Islet precursor cell (in vitro differentiated cells): ENCODE measurements around the gene CALM3.
"Not testable (repeated sequence)": the region's sequence is repeated elsewhere in the genome, so short reads cannot be mapped to it uniquely, and the experiment has no call there.

Experiments used
- DNase-seq: peaks from one replicate; pipeline ENCODE4 v3.0.0-alpha.2; 2018

Gene CALM3

GRCh38 chr19:46601318-46602224 is at the start of gene CALM3:
Gene CALM3, plus strand, starts transcription at chr19:46601330. Its CDS starts 105 bp downstream, at chr19:46601435.
- DNase-seq: peak; percentile 60

DNA sequence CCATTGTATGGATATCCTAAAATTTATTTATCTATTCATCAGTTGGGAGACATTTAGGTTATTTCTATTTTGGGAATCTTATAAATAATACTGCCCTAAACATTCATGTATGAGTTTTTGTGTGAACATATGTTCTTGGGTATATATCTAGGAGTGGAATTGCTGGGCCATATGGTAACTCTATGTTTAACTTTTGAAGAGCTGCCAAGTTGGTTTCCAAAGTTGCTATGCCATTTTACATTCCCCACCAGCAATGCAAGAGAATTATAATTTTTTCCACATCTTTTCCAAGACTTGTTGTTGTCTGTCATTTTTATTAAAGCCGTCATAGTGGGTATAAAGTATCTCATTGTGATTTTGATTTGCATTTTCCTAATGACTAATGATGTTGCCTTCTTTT is 48.2 kb upstream of the CALM3 start:
- DNase-seq: no peak

GRCh38 chr19:46554161-46554560 is 47.0 kb upstream of the CALM3 start:
- no peak for DNase-seq

DNA sequence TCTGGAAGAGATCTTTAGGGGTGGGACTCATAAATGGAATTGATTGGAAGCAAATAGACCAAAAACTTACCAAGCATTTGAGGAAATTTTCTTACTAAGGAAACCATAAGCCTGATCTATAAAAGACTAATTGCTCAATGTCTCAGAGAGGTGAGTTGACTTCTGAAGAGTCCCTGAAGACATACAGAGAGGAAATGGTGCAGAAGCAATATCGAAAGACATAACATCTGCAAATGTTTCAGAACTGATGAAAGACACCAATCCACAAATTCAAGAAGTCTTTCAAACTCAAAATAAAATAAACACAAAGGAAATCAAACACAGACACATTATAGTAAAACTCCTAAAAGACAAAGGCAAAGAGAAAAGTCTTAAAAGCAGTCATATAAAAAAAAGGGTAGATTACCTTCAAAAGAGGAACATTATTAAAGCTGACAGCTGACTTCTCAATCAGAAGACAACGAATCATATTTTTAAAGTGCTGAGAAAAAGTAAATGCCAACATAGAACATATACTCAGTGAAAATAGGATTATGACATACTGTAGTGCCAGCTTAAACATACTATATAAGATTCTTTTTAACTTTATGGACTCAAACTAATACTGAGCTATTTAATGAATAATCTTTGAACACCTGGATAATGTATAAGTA is 45.4 kb upstream of the CALM3 start:
- DNase-seq: no peak

DNA sequence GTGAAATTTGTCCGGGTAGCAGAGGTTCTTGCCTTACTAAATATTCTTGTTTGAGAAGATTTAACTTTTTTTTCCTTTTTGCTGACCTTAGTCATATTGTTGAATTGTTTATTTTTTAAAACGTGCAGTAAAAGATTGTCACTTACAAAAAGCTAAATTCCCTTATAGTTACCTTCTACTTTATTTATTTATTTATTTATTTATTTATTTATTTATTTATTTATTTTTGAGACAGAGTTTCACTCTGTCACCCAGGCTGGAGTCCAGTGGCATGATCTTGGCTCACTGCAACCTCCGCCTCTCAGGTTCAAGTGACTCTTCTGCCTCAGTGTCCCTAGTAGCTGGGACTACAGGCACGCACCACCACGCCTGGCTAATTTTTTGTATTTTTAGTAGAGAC is 44.7 kb upstream of the CALM3 start:
- not testable (repeated sequence) for DNase-seq

GRCh38 chr19:46559203-46559602 is 41.9 kb upstream of the CALM3 start:
- no peak for DNase-seq

DNA sequence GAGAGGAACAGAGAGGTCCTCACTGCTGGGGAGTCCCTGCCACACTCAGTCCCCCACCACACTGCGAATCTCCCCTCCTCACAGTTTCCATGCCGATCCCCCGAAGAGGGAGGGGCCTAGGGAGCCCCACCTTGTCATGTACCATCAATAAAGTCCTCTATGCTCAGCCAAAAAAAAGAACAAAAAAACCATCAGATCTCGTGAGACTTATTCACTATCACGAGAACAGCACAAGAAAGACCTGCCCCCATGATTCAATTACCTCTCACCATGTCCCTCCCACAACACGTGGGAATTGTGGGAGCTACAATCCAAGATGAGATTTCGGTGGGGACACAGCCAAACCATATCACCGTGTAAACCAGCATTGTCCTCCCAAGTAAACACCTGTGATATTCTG is 41.5 kb upstream of the CALM3 start:
- not testable (repeated sequence) for DNase-seq

DNA sequence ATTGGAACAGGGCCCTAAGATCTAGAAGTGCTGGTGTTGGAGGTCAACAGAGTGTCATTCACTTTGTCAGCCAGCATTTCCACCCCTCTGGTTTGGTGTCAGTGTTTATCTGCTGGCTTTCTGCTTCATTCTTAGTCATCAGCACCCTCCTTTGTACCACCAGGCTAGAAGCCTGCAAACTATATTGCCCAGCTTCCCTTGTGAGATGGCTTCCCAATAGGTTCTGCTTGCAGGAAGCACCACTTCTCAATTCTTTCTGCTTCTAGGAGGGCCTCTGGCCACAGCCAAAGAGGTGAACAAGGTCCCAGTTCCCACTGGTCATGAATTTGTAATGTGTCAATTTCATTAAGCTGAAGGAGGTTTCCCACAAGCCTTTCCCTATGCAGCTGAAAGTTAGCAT is 36.4 kb upstream of the CALM3 start:
- no peak for DNase-seq

DNA sequence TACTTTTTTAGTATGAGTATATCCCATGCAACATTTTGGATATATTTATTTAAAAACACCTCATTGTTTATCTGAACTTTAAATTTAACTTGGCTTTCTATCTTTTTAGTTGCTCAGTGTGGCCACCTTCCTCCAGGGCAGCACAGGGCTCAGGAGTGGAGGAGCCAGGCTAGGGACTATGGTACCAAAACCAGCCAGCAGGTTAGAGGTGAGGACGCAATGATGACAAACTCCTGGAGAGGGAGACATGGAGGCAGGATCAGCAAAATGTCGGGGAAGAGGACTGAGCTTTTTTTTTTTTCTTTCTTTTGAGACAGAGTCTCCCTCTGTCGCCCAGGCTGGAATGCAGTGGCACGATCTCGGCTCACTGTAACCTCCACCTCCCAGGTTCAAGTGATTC is 29.6 kb upstream of the CALM3 start:
- DNase-seq: peak; percentile 78

GRCh38 chr19:46573679-46574498 is 27.2 kb upstream of the CALM3 start:
- no peak for DNase-seq

DNA sequence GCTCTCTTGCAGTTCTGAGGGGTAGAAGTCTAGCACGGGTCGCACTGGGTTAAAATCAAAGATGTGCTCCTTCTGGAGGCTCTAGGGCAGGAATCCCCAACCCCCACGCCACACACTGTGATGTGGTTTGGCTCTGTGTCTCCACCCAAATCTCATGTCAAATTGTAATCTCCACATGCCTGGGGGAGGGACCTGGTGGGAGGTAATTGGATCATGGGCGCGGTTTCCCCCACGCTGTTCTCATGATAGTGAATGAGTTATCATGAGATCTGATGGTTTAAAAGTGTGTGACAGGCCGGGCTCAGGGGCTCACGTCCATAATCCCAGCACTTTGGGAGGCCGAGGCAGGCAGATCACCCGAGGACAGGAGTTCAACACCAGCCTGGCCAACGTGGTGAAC is 26.6 kb upstream of the CALM3 start:
- DNase-seq: no peak

DNA sequence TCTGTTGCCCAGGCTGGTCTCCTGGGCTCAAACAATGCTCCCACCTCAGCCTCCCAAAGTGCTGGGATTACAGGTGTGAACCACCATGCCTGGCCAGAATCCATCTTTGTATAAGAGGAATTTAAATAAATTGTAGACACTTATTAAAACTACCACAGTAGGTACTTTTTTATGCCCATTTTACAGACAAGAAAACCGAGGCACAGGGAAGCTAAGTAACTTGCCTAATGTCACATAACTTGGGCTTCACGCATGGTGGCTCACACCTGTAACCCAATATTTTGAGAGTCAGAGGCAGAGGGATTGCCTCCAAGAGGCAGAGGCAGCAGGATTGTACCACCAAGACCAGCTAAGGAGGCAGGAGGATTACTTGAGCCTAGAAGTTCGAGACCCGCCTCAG is 22.7 kb upstream of the CALM3 start:
- no peak for DNase-seq

- no peak for DNase-seq
These were observed 21.7 kb upstream of the CALM3 start for GRCh38 chr19:46579361-46579879.

DNA sequence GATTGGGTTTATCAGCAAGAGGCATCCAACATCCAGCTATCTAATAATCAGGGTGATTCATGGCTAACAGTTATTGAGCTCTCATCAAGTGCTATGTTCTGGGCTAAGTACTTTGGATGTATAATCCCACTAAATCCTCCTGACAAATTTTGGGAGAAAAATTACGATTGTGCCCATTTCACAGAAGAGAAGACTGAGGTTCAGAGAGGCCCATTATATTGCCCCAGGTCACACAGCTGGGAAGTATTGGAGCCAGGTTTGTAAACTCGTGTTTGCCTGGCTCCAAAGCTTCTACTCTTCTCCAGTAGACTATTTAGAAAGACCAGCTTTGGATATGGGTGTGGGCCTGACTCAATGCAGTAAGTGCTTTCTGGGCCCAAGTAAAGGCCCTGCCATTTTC is 20.9 kb upstream of the CALM3 start:
- DNase-seq: no peak

- DNase-seq: no peak
These were observed 15.6 kb upstream of the CALM3 start for GRCh38 chr19:46585539-46585938.

GRCh38 chr19:46586294-46586693 is 14.8 kb upstream of the CALM3 start:
- no peak for DNase-seq

DNA sequence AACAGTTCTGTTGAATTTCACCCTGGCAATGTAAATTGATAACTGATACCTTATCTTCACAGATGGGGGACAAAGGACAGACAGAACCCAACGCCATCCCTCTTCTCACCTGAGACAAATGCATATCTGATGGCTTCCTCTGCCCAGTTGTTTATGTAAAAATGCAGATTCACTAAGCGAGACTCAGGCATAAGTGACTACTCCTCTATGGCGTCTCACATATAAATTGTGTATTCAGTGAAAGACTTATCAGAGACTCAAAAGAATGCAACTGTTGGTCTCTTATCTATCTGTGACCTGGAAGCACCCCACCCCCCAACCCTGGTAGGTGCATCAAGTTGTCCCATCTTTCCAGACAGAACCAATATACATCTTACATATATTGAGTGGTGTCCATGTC is 13.3 kb upstream of the CALM3 start:
- DNase-seq: no peak

- DNase-seq: no peak
These were observed 9.9 kb upstream of the CALM3 start for GRCh38 chr19:46591254-46591653.

- no peak for DNase-seq
These were observed 9.3 kb upstream of the CALM3 start for GRCh38 chr19:46591870-46592269.

GRCh38 chr19:46596008-46596407 is 5.1 kb upstream of the CALM3 start:
- no peak for DNase-seq

DNA sequence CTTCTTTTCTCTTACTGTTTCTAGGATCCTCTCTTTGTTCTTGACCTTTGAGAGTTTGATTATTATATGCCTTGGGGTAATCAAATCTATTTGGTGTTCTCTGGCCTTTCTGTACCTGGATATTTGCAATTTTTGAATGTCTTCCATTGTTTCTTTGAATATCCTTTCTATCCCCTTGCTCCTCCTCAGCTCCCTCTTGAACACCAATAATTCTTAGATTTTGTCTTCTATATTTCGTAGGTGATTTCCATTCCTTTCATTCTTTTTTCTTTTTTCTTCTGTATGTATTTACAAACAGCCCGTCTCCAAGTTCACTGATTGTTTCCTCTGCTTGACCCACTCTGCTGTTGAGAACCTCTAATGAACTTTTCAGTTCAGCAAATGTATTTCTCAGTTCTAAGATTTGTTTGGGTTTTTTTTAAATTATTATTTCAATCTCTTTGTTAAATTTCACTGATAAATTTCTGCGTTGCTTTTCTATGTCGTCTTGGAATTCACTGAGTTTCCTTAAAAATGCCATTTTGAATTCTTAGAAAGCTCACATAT is 2.7 kb upstream of the CALM3 start:
- no peak for DNase-seq

GRCh38 chr19:46599716-46600373 is 1.3 kb upstream of the CALM3 start:
- no peak for DNase-seq
